ENCODE results near the gene MAJIN.

The MAJIN gene

DNA sequence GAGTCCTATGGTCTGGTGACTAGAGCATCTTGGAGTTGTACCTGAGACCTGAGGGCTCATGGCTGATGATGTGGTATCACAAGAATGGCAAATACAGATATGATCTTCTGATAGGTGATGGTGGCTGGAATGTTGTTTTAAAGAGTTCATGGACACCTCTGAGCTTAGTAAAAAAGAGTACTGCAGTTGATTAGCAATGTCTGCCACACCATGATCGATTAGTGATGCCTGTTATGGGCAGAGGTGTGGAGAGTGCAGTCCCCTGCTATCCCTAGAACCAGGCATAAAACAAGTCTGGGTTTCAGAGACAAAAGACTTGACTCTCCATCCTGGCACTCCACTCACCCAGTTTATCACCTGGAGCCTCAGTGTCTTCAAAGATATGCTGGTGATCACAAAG lies 26.2 kb upstream of the MAJIN start:
- H3K27me3 ChIP-seq (ENCODE audit: control insufficient read depth in 3 of 3, insufficient read depth in 3 of 3, low read depth in 1 of 3, low read length in 3 of 3), result peaks cover 0 to 6% (median 0%) of the 10 kb centered on the region in 3 experiments
- H3K4ac ChIP-seq (ENCODE audit: low read length), result no peak overlapping the region
- H3K36me3 ChIP-seq (replicated peaks in 1 of 2; ENCODE audit: control insufficient read depth in 2 of 2, insufficient read depth in 2 of 2, low read length in 2 of 2), result no peaks in the 10 kb centered on the region
- no CpG with 5 or more reads among the region's 1 CpG for WGBS, 2 donors (ENCODE audit: extremely low coverage in 2 of 2, insufficient read length in 2 of 2, insufficient replicate concordance in 1 of 2)
- no peak overlapping the region for H2BK120ac ChIP-seq (ENCODE audit: low read depth, low read length)
- no peak for DNase-seq (ENCODE audit: low spot score)
- no peak overlapping the region for H2BK5ac ChIP-seq (ENCODE audit: low read length)
- H3K9me3 ChIP-seq (replicated peaks in 1 of 2; ENCODE audit: control insufficient read depth in 2 of 2, insufficient read depth in 1 of 2, low read depth in 1 of 2, low read length in 2 of 2), result no peaks in the 10 kb centered on the region
- no peak overlapping the region for H3K18ac ChIP-seq (ENCODE audit: low read length)
- no peak overlapping the region for H4K91ac ChIP-seq (ENCODE audit: low read depth, low read length, poor library complexity)
- peaks cover 4 to 5% of the 10 kb centered on the region in 2 donors for H3K4me1 ChIP-seq (ENCODE audit: control insufficient read depth in 2 of 2, insufficient read depth in 1 of 2, low read depth in 1 of 2, low read length in 2 of 2)
- no peak overlapping the region for H2BK15ac ChIP-seq (ENCODE audit: low read length)
- no peak overlapping the region for H2AFZ ChIP-seq (ENCODE audit: low read length)
- no peaks in the 10 kb centered on the region for H3K79me1 ChIP-seq (ENCODE audit: low read depth, low read length)
- H3K9ac ChIP-seq (ENCODE audit: low read depth, low read length, poor library complexity), result no peak overlapping the region
- H4K8ac ChIP-seq (ENCODE audit: low read depth, low read length), result no peak overlapping the region
- H2BK12ac ChIP-seq (ENCODE audit: low read length), result no peak overlapping the region
- no peak overlapping the region for H3K27ac ChIP-seq (replicated peaks; ENCODE audit: low read length)
- H2AK5ac ChIP-seq (ENCODE audit: low read depth, low read length), result no peak overlapping the region
- no peak overlapping the region for H3K14ac ChIP-seq (ENCODE audit: low read length)
- H3K4me2 ChIP-seq (ENCODE audit: insufficient read depth, low read length, poor library complexity, severe bottlenecking), result no peak overlapping the region
- no peak overlapping the region for H3K4me3 ChIP-seq (ENCODE audit: low read length in 2 of 2)
- H3K23ac ChIP-seq (ENCODE audit: low read depth, low read length, poor library complexity), result no peak overlapping the region

- H3K9me3 ChIP-seq (replicated peaks in 1 of 2; ENCODE audit: control insufficient read depth in 2 of 2, insufficient read depth in 1 of 2, low read depth in 1 of 2, low read length in 2 of 2), result no peaks in the 10 kb centered on the region
- H3K4me1 ChIP-seq (ENCODE audit: control insufficient read depth in 2 of 2, insufficient read depth in 1 of 2, low read depth in 1 of 2, low read length in 2 of 2), result peaks cover 4 to 5% of the 10 kb centered on the region in 2 donors
- H3K36me3 ChIP-seq (replicated peaks in 1 of 2; ENCODE audit: control insufficient read depth in 2 of 2, insufficient read depth in 2 of 2, low read length in 2 of 2), result no peaks in the 10 kb centered on the region
- peaks cover 0 to 4% (median 0%) of the 10 kb centered on the region in 3 experiments for H3K27me3 ChIP-seq (ENCODE audit: control insufficient read depth in 3 of 3, insufficient read depth in 3 of 3, low read depth in 1 of 3, low read length in 3 of 3)
- H3K4ac ChIP-seq (ENCODE audit: low read length), result no peak within 1 kb of the TSS
- no peak within 1 kb of the TSS for H3K4me2 ChIP-seq (ENCODE audit: insufficient read depth, low read length, poor library complexity, severe bottlenecking)
- no peak within 1 kb of the TSS for H3K14ac ChIP-seq (ENCODE audit: low read length)
- H2AK5ac ChIP-seq (ENCODE audit: low read depth, low read length), result no peak within 1 kb of the TSS
- no peak within 1 kb of the TSS for H3K27ac ChIP-seq (replicated peaks; ENCODE audit: low read length)
- H2BK120ac ChIP-seq (ENCODE audit: low read depth, low read length), result no peak within 1 kb of the TSS
- peak within 1 kb of the TSS in 1 of 2 donors; percentile 14 for H3K4me3 ChIP-seq (ENCODE audit: low read length in 2 of 2)
- peak within 1 kb of the TSS; percentile 0 for H3K18ac ChIP-seq (ENCODE audit: low read length)
- H3K23ac ChIP-seq (ENCODE audit: low read depth, low read length, poor library complexity), result no peak within 1 kb of the TSS
- no peak within 1 kb of the TSS for H4K8ac ChIP-seq (ENCODE audit: low read depth, low read length)
- no peak within 1 kb of the TSS for H2BK15ac ChIP-seq (ENCODE audit: low read length)
- no peak within 1 kb of the TSS for H3K9ac ChIP-seq (ENCODE audit: low read depth, low read length, poor library complexity)
- peak within 1 kb of the TSS; percentile 90 for H2AFZ ChIP-seq (ENCODE audit: low read length)
- H2BK12ac ChIP-seq (ENCODE audit: low read length), result no peak within 1 kb of the TSS
- no CpG with 5 or more reads among the region's 9 CpGs for WGBS, 2 donors (ENCODE audit: extremely low coverage in 2 of 2, insufficient read length in 2 of 2, insufficient replicate concordance in 1 of 2)
- no peaks in the 10 kb centered on the region for H3K79me1 ChIP-seq (ENCODE audit: low read depth, low read length)
- no peak within 1 kb of the TSS for H4K91ac ChIP-seq (ENCODE audit: low read depth, low read length, poor library complexity)
- H2BK5ac ChIP-seq (ENCODE audit: low read length), result no peak within 1 kb of the TSS
- peak; percentile 51 for DNase-seq (ENCODE audit: low spot score)
Observed at GRCh38 chr11:64996710-64997380, 24.9 kb upstream of the MAJIN start, which contains the start of gene BATF2. Gene BATF2, minus strand, starts transcription at chr11:64996971. Its CDS starts 57 bp downstream, at chr11:64996914.

DNA sequence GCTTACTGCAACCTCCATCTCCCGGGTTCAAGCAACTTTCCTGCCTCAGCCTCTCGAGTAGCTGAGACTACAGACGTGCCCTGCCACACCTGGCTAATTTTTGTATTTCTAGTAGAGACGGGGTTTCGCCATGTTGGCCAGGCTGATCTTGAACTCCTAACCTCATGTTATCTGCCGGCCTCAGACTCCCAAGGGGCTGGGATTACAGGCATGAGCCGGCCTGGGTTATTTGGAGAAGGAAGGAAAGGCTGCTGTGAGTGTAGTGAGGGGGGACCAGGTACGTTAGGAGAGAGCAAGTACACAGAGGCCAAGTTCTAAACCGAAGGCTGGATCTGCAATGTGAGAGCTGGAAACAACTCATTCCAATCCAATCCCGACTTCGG lies 24.4 kb upstream of the MAJIN start:
- Histone ChIP-seq H3K9ac (ENCODE audit: low read depth, low read length, poor library complexity) (no peak overlapping the region), H4K91ac (ENCODE audit: low read depth, low read length, poor library complexity) (no peak overlapping the region), H4K8ac (ENCODE audit: low read depth, low read length) (no peak overlapping the region), H3K36me3 (replicated peaks in 1 of 2; ENCODE audit: control insufficient read depth in 2 of 2, insufficient read depth in 2 of 2, low read length in 2 of 2) (no peaks in the 10 kb centered on the region), H3K4me1 (ENCODE audit: control insufficient read depth in 2 of 2, insufficient read depth in 1 of 2, low read depth in 1 of 2, low read length in 2 of 2) (peaks cover 4 to 5% of the 10 kb centered on the region in 2 donors), H3K9me3 (replicated peaks in 1 of 2; ENCODE audit: control insufficient read depth in 2 of 2, insufficient read depth in 1 of 2, low read depth in 1 of 2, low read length in 2 of 2) (no peaks in the 10 kb centered on the region), H3K4me2 (ENCODE audit: insufficient read depth, low read length, poor library complexity, severe bottlenecking) (no peak overlapping the region), H3K23ac (ENCODE audit: low read depth, low read length, poor library complexity) (no peak overlapping the region), H3K4me3 (ENCODE audit: low read length in 2 of 2) (peak overlapping the region in 1 of 2 donors; percentile 14), H2BK12ac (ENCODE audit: low read length) (no peak overlapping the region), H3K27ac (replicated peaks; ENCODE audit: low read length) (no peak overlapping the region), H2BK15ac (ENCODE audit: low read length) (no peak overlapping the region), H3K4ac (ENCODE audit: low read length) (no peak overlapping the region), H3K14ac (ENCODE audit: low read length) (no peak overlapping the region), H2BK120ac (ENCODE audit: low read depth, low read length) (no peak overlapping the region), H2BK5ac (ENCODE audit: low read length) (no peak overlapping the region), H2AK5ac (ENCODE audit: low read depth, low read length) (no peak overlapping the region), H3K18ac (ENCODE audit: low read length) (peak overlapping the region; percentile 0), H3K27me3 (ENCODE audit: control insufficient read depth in 3 of 3, insufficient read depth in 3 of 3, low read depth in 1 of 3, low read length in 3 of 3) (peaks cover 0 to 4% (median 0%) of the 10 kb centered on the region in 3 experiments), H2AFZ (ENCODE audit: low read length) (peak overlapping the region; percentile 90), H3K79me1 (ENCODE audit: low read depth, low read length) (no peaks in the 10 kb centered on the region)
- WGBS, 2 donors (ENCODE audit: extremely low coverage in 2 of 2, insufficient read length in 2 of 2, insufficient replicate concordance in 1 of 2), result no CpG with 5 or more reads among the region's 11 CpGs
- DNase-seq (ENCODE audit: low spot score), result no peak

DNA sequence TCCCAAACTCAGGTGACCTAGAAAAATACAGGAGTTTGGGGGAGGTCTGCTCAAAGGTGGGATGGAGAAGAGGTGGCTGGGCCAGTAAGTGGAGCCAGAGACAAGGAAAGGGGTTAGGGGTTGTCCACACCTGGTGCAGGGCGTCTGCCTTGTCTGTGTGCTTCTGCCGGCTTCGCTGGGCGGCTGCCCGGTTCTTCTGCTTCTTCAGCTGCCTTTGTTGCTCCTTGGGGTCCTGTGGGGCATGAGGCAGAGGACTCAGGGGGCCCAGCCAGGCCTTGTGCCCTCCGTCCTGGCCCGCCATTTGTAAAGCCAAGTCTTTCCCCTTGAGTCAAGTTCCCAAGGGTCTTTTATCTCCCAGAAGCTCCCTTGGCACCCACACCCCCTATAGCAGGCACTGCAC lies 22.4 kb upstream of the MAJIN start:
- no peak overlapping the region for H3K23ac ChIP-seq (ENCODE audit: low read depth, low read length, poor library complexity)
- no peak overlapping the region for H3K9ac ChIP-seq (ENCODE audit: low read depth, low read length, poor library complexity)
- H3K36me3 ChIP-seq (replicated peaks in 1 of 2; ENCODE audit: control insufficient read depth in 2 of 2, insufficient read depth in 2 of 2, low read length in 2 of 2), result no peaks in the 10 kb centered on the region
- no peak overlapping the region for H3K4ac ChIP-seq (ENCODE audit: low read length)
- H2AK5ac ChIP-seq (ENCODE audit: low read depth, low read length), result no peak overlapping the region
- H3K4me3 ChIP-seq (ENCODE audit: low read length in 2 of 2), result no peak overlapping the region
- H3K27ac ChIP-seq (replicated peaks; ENCODE audit: low read length), result no peak overlapping the region
- H2BK5ac ChIP-seq (ENCODE audit: low read length), result no peak overlapping the region
- no peak overlapping the region for H2BK15ac ChIP-seq (ENCODE audit: low read length)
- H3K9me3 ChIP-seq (replicated peaks in 1 of 2; ENCODE audit: control insufficient read depth in 2 of 2, insufficient read depth in 1 of 2, low read depth in 1 of 2, low read length in 2 of 2), result no peaks in the 10 kb centered on the region
- no peak overlapping the region for H2AFZ ChIP-seq (ENCODE audit: low read length)
- H3K4me2 ChIP-seq (ENCODE audit: insufficient read depth, low read length, poor library complexity, severe bottlenecking), result no peak overlapping the region
- DNase-seq (ENCODE audit: low spot score), result no peak
- H3K18ac ChIP-seq (ENCODE audit: low read length), result no peak overlapping the region
- H4K8ac ChIP-seq (ENCODE audit: low read depth, low read length), result no peak overlapping the region
- no peak overlapping the region for H3K14ac ChIP-seq (ENCODE audit: low read length)
- H3K79me1 ChIP-seq (ENCODE audit: low read depth, low read length), result no peaks in the 10 kb centered on the region
- H3K27me3 ChIP-seq (ENCODE audit: control insufficient read depth in 3 of 3, insufficient read depth in 3 of 3, low read depth in 1 of 3, low read length in 3 of 3), result peaks cover 0 to 4% (median 0%) of the 10 kb centered on the region in 3 experiments
- peaks cover 4 to 10% of the 10 kb centered on the region in 2 donors for H3K4me1 ChIP-seq (ENCODE audit: control insufficient read depth in 2 of 2, insufficient read depth in 1 of 2, low read depth in 1 of 2, low read length in 2 of 2)
- no CpG with 5 or more reads among the region's 7 CpGs for WGBS, 2 donors (ENCODE audit: extremely low coverage in 2 of 2, insufficient read length in 2 of 2, insufficient replicate concordance in 1 of 2)
- H2BK120ac ChIP-seq (ENCODE audit: low read depth, low read length), result no peak overlapping the region
- no peak overlapping the region for H4K91ac ChIP-seq (ENCODE audit: low read depth, low read length, poor library complexity)
- H2BK12ac ChIP-seq (ENCODE audit: low read length), result no peak overlapping the region
